HCT116 (cell line): ENCODE data around the gene INTS1. TPM values are rescaled to one million over a fixed set of nuclear protein-coding genes. Genes with fewer than 3 reads are reported as not detected.

Experiments used
- ATAC-seq: fragments of 200-7000 bp; cut with Tn5 transposase; 2 replicates; pipeline ENCODE4 v1.9.1; 2020; ENCODE audit warnings: mild to moderate bottlenecking, moderate library complexity
- BruUV-seq: library from RNA; stranded (reverse); fragments of 400-500 nt; replicated peaks from 2 replicates; lab custom pipeline; 2021; lab: Mats Ljungman, UMichigan
- CTCF ChIA-PET: fragments of 300-600 bp; sonication (Branson Sonifier 250); formaldehyde crosslinking; loops from one replicate; lab custom pipeline; 2021; ENCODE audit warnings: antibody characterized with exemption; lab: Charles Lee
- POLR2A ChIA-PET: fragments of 300-600, 350-600 bp; sonication (Branson Sonifier 250); formaldehyde crosslinking; loops from one replicate; lab custom pipeline; 2021; ENCODE audit warnings: antibody characterized with exemption; lab: Charles Lee
- RAD21 ChIA-PET, 2 experiments: fragments of 300-600 bp; sonication (Branson Sonifier 250); formaldehyde crosslinking; loops; one replicate each; lab custom pipeline; 2023; ENCODE audit warnings: low total read pairs in 2 of 2; ENCODE audit not compliant: uncharacterized antibody in 2 of 2, unreplicated experiment in 2 of 2, low non-redundant PET in 1 of 2; lab: Charles Lee
- DNase-seq: peaks from one replicate; pipeline ENCODE4 v3.0.0-alpha.2; 2010; ENCODE audit warnings: low read depth, low spot score
- H2AFZ ChIP-seq: fragments of 200-600 bp; shearing (Covaris generic), sonication (generic); 2 replicates; pipeline ENCODE4 v1.6.1; 2017; ENCODE audit warnings: low read depth, mixed run types, mixed read lengths, antibody characterized with exemption, low read length; ENCODE audit not compliant: poor library complexity, severe bottlenecking
- H3K27ac ChIP-seq: 2 replicates; pipeline ENCODE4 v1.5.1; 2012; ENCODE audit warnings: low read depth, low read length
- H3K27me3 ChIP-seq: fragments of 200-600 bp; sonication (generic); 2 replicates; pipeline ENCODE4 v1.6.1; 2016; ENCODE audit warnings: mixed run types, low read length, mixed read lengths; ENCODE audit not compliant: insufficient read depth
- H3K36me3 ChIP-seq, 2 experiments: fragments of 200-500 bp in 1 of 2; fragments of 200-600 bp in 1 of 2; sonication (Bioruptor generic) in 1 of 2; sonication (generic) in 1 of 2; 2 replicates each; pipeline versions ENCODE4 v1.5.1 to v1.6.1; 2014 to 2016; ENCODE audit warnings: low read length in 2 of 2, inconsistent platforms in 1 of 2, mixed read lengths in 1 of 2, mixed run types in 1 of 2; ENCODE audit not compliant: insufficient read depth in 2 of 2, control insufficient read depth in 1 of 2
- H3K4me1 ChIP-seq, 2 experiments: fragments of 200-600 bp in 1 of 2; sonication (generic) in 1 of 2; 2 replicates each; pipeline versions ENCODE4 v1.5.1 to v1.6.1; 2012 to 2017; ENCODE audit warnings: low read length in 2 of 2, inconsistent platforms in 1 of 2, mild to moderate bottlenecking in 1 of 2, mixed read lengths in 1 of 2, mixed run types in 1 of 2, moderate library complexity in 1 of 2; ENCODE audit not compliant: insufficient read depth in 2 of 2, control insufficient read depth in 1 of 2
- H3K4me2 ChIP-seq: fragments of 200-600 bp; sonication (generic); 2 replicates; pipeline ENCODE4 v1.6.1; 2017; ENCODE audit warnings: mixed run types, low read length, mixed read lengths
- H3K4me3 ChIP-seq, 2 experiments: fragments of 200-600 bp in 1 of 2; sonication (generic) in 1 of 2; replicated peaks in 1 of 2; 2 replicates each; pipeline ENCODE4 v1.5.1; 2011 to 2016; ENCODE audit warnings: low read length in 2 of 2, control low read depth in 1 of 2, low read depth in 1 of 2, mild to moderate bottlenecking in 1 of 2, mixed read lengths in 1 of 2, mixed run types in 1 of 2
- H3K79me2 ChIP-seq: fragments of 200-600 bp; sonication (generic); 2 replicates; pipeline ENCODE4 v1.6.1; 2017; ENCODE audit warnings: mild to moderate bottlenecking, mixed run types, low read length, moderate library complexity, mixed read lengths; ENCODE audit not compliant: insufficient read depth
- H3K9ac ChIP-seq: fragments of 200-600 bp; sonication (generic); 2 replicates; pipeline ENCODE4 v1.6.1; 2016; ENCODE audit warnings: low read length, mixed read lengths
- H3K9me2 ChIP-seq: fragments of 200-600 bp; sonication (generic), shearing (Covaris generic); 2 replicates; pipeline ENCODE4 v1.6.1; 2017; ENCODE audit warnings: mixed run types, mild to moderate bottlenecking, moderate library complexity; ENCODE audit not compliant: insufficient read depth
- H3K9me3 ChIP-seq, 2 experiments: fragments of 200-500 bp in 1 of 2; fragments of 200-600 bp in 1 of 2; sonication (Bioruptor generic) in 1 of 2; sonication (generic) in 1 of 2; 2 replicates each; pipeline ENCODE4 v1.6.1; 2014 to 2017; ENCODE audit warnings: low read length in 2 of 2, mixed read lengths in 2 of 2, inconsistent platforms in 1 of 2, low read depth in 1 of 2, mild to moderate bottlenecking in 1 of 2, mixed run types in 1 of 2, moderate library complexity in 1 of 2; ENCODE audit not compliant: control insufficient read depth in 1 of 2, insufficient read depth in 1 of 2
- H4K20me1 ChIP-seq: fragments of 200-600 bp; sonication (generic), shearing (Covaris generic); 2 replicates; pipeline ENCODE4 v1.6.1; 2017; ENCODE audit warnings: mixed run types, mild to moderate bottlenecking, moderate library complexity; ENCODE audit not compliant: insufficient read depth
- CEBPB ChIP-seq: IDR thresholded peaks from 2 replicates; pipeline ENCODE4 v1.6.1; 2012; ENCODE audit warnings: low read depth
- FOSL1 ChIP-seq: IDR thresholded peaks from 2 replicates; pipeline ENCODE4 v1.6.1; 2012; ENCODE audit warnings: low read depth
- MAX ChIP-seq: IDR thresholded peaks from 2 replicates; pipeline ENCODE4 v1.6.1; 2012
- POLR2A ChIP-seq: IDR thresholded peaks from 2 replicates; pipeline ENCODE4 v1.7.0; 2011; ENCODE audit warnings: borderline replicate concordance; ENCODE audit not compliant: insufficient read depth, insufficient read length; ENCODE audit errors: extremely low read depth
- SIN3A ChIP-seq: IDR thresholded peaks from 2 replicates; pipeline ENCODE4 v1.6.1; 2012; ENCODE audit warnings: low read depth
- SRF ChIP-seq: IDR thresholded peaks from 2 replicates; pipeline ENCODE4 v1.6.1; 2012; ENCODE audit warnings: low read depth
- ZNF274 ChIP-seq: fragments of 200-500 bp; sonication (Bioruptor generic); IDR thresholded peaks from 2 replicates; pipeline ENCODE4 v1.6.1; 2014; ENCODE audit warnings: mild to moderate bottlenecking, low read depth, low read length, inconsistent platforms
- intact Hi-C: fragments of 100-400 bp; cut with micrococcal nuclease; formaldehyde crosslinking; loops from 2 replicates; pipeline ENCODE4 v1.10.0; 2022
- total RNA-seq: library from RNA; stranded (reverse); gene quantifications from one replicate; pipeline ENCODE4 v1.2.1, GENCODE V29; 2021; ENCODE audit not compliant: unreplicated experiment
- TF ChIP-seq, protein P1 (sequence below), 3 experiments: fragments of 200-600 bp in 1 of 3; sonication (generic) in 1 of 3; IDR thresholded peaks in 2 of 3; conservative IDR thresholded peaks in 1 of 3; 2 replicates each; pipeline ENCODE4 v1.5.1; 2012 to 2017; ENCODE audit warnings: low read depth in 2 of 3, low read length in 2 of 3, antibody characterized with exemption in 1 of 3, borderline replicate concordance in 1 of 3, control low read depth in 1 of 3, mild to moderate bottlenecking in 1 of 3, mixed read lengths in 1 of 3, mixed run types in 1 of 3, moderate library complexity in 1 of 3; ENCODE audit not compliant: insufficient read depth in 1 of 3

INTS1 gene
- total RNA-seq, 1 experiment from 2014 or later = 167 TPM

DNA sequence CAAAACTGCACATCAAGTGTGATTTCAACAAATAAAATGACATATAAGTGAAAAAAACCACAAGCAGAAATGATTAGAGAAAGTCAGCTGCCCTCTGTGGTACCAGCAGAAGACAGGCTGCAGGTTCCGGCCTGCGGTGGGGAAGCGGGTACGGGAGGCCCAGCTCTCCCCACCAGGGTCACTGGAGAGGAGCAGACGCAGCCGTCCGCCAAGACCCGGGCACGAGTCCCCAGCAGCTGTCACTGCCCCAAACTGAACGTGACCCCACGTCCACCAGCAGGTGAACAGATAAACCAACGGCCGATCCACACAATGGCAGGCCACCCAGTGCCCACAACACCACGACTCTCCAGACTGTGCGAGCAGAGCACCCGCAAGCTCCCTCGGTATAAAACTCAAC lies 28.8 kb downstream of the INTS1 start:
- BruUV-seq = no TSS peak
- no peak for TF ChIP-seq FOSL1
- no peak for TF ChIP-seq SIN3A
- TF ChIP-seq, protein P1, sequence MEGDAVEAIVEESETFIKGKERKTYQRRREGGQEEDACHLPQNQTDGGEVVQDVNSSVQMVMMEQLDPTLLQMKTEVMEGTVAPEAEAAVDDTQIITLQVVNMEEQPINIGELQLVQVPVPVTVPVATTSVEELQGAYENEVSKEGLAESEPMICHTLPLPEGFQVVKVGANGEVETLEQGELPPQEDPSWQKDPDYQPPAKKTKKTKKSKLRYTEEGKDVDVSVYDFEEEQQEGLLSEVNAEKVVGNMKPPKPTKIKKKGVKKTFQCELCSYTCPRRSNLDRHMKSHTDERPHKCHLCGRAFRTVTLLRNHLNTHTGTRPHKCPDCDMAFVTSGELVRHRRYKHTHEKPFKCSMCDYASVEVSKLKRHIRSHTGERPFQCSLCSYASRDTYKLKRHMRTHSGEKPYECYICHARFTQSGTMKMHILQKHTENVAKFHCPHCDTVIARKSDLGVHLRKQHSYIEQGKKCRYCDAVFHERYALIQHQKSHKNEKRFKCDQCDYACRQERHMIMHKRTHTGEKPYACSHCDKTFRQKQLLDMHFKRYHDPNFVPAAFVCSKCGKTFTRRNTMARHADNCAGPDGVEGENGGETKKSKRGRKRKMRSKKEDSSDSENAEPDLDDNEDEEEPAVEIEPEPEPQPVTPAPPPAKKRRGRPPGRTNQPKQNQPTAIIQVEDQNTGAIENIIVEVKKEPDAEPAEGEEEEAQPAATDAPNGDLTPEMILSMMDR (IDR thresholded peaks at IDR 0.05 in 2 of 3, conservative IDR thresholded peaks at IDR 0.05 in 1 of 3; ENCODE audit: borderline replicate concordance in 1 of 3, insufficient read depth in 1 of 3, low read depth in 2 of 3, low read length in 2 of 3) = no peak
- TF ChIP-seq MAX = no peak
- no peak for TF ChIP-seq SRF
- TF ChIP-seq CEBPB = no peak
- no peak for TF ChIP-seq ZNF274
- no peak for TF ChIP-seq POLR2A

More for the DNA sequence above, 28.8 kb downstream of the INTS1 start:
- Histone ChIP-seq H3K4me3 (no peak overlapping the region), H3K4me1 (peaks cover 3 to 13% of the 10 kb centered on the region in 2 experiments; a peak in 3 of 4 replicates), H3K27ac (peak overlapping the region; percentile 7; the same call in 1 of the 2 replicates), H2AFZ (no peak overlapping the region), H3K9me3 (no peaks in the 10 kb centered on the region), H3K27me3 (no peaks in the 10 kb centered on the region), H3K9me2 (no peaks in the 10 kb centered on the region), H3K9ac (no peak overlapping the region), H3K79me2 (no peaks in the 10 kb centered on the region), H3K4me2 (no peak overlapping the region), H4K20me1 (no peaks in the 10 kb centered on the region), H3K36me3 (peaks cover 2 to 25% of the 10 kb centered on the region in 2 experiments)
- intact Hi-C loops = no loop called here
- RAD21 ChIA-PET = no interaction called here
- CTCF ChIA-PET = interaction anchor here (1.4 to 2.0 kb wide), 2 partner anchors 43 to 292 kb away, joined by 6 to 7 read pairs; no protein-coding TSS in a partner anchor
- ATAC-seq = no peak
- POLR2A ChIA-PET = no interaction called here
- no peak for DNase-seq
